M059J (cell line): ENCODE data around the gene AKR1C8. TPM values are rescaled to one million over a fixed set of nuclear protein-coding genes. Genes with fewer than 3 reads are reported as not detected.
"Not testable (repeated sequence)": the region's sequence is repeated elsewhere in the genome, so short reads cannot be mapped to it uniquely, and the experiment has no call there.

Experiments
- DNase-seq: peaks from one replicate; pipeline ENCODE4 v3.0.0-alpha.2; 2012; ENCODE audit warnings: low read depth
- total RNA-seq: library from RNA; depleted of rRNA; stranded (reverse); fragments of >200 nt; shearing (Covaris generic); gene quantifications from 2 replicates; pipeline ENCODE4 v1.2.3, GENCODE V29; 2014

AKR1C8 gene
- total RNA-seq, 1 experiment from 2014 or later = not detected

DNA sequence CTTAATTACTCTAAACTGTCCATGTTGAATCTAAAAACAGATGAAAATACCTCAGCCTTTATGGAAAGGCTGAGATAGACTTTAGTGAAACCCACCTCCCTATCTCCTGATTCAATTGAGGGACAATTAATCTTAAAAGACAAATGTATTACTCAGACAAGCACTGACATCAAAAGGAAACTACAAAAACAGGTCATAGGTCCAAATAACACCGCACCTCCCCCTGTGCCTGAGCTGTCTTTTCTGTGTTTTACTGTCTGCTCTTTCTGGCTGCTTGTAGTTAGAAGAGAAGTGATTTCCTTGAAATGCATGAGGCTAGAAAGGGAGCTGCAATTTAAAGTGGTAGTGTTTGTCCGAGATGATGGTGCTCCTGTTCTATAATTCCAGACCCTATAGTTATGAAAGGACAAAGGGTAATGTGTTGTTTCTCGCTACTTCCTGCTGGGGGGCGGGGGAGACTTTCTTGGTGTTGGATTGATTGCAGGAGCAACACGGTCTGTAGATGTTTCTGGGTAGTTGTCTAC, 16.0 kb downstream of the AKR1C8 start:
- DNase-seq = no peak

DNA sequence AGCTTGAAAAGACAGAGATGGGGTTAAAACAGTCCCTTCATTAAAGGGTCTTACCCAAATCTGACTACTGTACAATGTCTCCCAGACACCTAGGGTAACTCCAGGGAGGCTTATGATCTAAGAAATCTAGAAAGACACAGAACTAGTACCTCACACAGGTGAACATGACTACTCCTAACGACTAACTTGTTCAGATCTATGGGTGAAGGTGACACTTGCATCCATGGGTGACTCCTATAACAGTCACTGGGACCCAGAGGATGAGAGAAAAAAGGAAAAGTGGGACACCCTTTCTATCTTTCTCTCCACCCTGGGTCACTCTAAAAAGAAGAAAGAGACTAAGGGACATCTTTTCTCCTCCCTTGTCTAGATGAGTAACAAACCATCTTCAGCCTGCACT, 19.2 kb downstream of the AKR1C8 start:
- peak; percentile 1 for DNase-seq

DNA sequence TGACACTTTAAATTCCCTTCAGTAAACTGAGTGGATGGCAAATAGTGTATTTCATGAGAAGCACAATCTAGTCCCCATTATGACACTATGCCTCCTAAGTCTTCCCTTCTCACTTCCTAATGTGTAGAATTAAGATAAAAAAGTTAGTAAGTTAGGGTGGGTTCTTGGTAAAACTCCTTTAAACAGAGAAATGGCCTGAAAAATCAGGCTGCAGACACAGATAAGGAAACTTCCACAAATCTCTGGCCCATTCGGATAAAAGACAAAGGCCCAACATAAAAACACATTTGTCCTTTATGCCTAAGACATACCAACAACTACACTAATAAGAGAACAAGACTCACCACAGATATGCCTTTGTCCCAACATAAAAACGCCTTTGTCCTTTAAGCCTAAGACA, 21.5 kb downstream of the AKR1C8 start:
- DNase-seq = no peak

DNA sequence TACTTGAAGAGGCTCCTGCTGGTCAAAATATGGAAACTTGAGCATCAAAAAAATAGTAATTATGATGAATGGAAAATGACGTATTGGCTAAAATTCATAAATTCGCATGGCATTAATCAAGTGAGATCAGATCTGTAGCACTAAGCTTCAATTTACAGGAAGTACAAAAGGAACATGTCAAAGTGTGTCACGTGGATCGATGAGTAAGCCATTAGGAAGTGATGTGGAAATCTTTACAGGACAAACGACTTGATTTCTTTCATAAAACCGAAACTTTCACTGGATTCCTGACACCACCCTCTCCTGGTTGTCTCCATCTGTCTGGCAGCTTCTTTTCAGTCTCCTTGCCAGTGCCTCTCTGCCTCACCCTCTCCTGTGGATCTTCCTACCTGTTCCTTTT, 25.8 kb downstream of the AKR1C8 start:
- peak; percentile 25 for DNase-seq

DNA sequence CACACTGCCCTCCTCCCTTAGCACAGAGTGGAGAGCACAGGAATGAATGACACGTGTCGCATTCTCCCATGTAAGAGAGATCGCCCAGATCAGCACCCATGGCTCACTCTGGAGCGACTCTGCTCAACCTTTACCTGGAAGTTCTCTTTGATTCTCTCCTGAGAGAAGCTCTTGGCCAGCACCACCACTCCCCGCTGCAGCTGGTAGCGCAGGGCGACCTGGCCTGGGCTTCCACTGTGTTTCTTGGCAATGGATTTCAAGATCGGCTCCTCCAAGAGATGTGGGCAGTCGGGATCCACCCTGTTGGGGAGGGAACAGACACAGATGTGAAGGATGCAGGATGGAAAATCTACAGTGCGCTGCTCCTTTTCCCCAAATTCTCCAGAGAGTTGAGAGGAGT, 27.4 kb downstream of the AKR1C8 start:
- no peak for DNase-seq

DNA sequence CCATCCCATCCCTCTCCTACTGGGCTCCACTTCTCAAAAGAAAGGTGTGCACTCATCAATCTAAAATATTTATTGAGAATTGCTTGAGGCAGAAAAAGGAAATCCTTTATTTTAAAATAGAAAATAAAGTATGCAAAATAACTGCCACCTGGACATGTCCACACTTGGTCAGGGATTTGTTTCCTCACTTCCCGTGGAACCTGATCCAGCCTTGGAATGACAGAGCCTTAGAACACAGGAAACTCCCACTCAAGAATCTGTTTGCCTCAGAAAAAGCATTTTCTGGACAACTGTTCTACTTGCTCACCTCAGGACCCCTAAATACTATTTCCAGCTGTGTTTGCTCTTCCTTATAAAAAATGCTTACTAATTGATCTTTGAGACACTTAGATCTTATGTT, 29.0 kb downstream of the AKR1C8 start:
- no peak for DNase-seq

DNA sequence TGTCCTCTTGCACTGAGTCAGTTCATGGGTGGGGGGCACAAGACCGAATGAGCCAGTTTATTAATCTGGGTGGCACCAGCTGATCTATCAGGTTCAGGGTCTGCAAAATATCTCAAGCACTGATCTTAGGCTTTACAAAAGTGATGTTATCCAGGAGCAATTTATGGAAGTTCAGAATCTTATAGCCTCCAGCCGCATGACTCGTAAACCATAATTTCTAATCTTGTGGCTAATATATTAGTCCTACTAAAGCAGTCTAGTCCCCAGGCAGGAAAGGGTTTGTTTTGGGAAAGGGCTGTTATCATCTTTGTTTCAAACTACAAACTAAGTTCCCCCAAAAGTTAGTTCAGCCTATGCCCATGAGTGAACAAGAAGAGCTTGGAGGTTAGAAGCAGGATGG, 33.9 kb downstream of the AKR1C8 start:
- peak; percentile 23 for DNase-seq

DNA sequence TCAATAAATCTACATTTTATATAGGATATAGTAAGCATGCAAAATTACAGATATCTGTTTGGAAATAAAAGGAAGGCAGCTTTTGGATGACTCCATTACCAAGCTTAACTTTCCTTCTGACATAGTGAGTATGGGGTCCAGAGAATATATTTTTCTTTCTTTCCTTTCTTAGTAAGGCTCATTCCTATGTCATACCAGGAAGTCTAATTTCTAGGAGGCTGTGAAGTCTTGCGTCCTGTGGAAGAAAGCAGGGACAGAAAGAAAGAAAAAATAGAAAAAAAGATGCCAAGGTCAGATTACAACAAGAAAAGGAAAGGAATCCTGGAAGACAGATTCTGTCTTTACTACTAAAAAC, 36.3 kb downstream of the AKR1C8 start:
- DNase-seq = no peak

DNA sequence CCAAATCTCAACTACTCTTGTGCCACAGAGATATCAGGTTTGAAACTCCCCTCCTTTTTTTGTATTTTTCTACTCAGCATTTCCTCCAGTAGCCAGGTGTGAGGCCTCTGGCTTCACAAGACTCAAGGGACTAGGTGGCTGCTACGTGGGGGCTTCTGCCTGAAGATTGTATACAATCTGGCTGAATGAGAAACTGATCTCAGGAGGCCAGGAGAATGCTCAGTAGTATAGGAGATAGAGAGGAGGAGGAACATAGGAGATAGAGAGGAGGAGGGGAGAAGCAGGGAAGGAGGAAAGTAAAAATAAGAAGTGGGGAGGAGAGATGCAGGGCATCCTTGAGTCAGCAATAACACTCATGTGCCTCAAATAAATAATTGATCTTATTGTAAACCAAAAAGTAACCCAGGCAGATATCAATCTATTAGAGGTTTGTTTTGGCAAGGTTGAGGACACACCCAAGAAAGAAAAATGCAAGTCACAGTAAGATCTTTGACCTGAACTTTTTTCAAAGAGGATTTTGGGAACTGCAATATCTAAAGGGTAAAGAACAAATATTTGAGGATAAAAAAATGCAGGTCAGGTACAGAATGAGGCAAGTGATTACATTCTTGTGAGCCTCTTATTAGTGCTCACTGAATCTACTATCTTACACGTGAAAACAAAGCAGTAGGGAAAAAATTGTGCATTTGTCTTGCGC, 36.8 kb downstream of the AKR1C8 start:
- DNase-seq = no peak

DNA sequence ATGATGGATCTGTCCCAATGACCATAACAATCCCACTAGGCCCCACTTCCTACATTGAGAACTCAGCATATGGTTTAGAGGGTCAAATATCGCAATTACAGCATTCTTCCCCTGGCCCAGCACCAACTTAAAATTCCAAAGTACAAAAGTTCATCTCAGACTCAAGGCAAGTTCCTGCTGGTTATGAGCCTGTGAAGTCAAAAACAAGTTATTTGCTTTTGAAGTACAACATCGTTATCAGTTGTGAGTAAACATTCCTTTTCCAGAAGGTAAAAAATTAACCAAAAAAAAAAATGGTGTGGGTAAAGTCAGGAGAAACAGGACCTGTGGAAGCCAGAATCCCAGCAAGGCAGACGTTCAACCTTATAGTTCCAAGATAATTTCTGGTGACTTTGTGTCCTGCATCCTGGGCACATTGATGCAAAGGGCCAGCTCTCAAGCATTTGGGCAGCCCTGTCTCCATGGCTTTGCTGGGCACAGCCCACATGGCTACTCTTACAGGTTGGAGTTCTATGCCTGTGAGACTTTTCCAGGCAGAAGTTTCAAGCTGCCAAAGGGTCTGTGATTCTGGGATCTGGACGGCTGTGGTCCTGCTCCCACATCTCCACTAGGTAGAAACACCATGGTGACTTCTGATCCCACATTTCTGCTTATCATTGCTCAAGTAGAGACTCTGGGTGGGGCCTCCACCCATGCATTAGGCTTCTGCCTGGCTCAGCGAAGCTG, 37.5 kb downstream of the AKR1C8 start:
- no peak for DNase-seq

DNA sequence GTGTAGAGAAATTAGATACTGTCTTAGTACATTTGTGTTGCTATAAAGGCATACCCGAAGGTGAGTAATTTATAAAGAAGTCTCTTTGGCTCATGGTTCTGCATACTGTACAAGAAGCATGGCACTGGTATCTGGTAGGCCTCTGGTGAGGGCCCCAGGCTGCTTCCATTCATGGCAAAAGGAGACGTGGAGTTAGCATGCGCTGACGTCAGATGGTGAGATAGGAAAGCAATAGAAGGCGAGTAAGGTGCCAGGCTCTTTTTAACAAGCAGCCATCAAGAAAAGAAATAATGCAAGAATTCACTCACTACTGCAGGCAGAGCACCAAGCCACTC, 38.1 kb downstream of the AKR1C8 start:
- no peak for DNase-seq

DNA sequence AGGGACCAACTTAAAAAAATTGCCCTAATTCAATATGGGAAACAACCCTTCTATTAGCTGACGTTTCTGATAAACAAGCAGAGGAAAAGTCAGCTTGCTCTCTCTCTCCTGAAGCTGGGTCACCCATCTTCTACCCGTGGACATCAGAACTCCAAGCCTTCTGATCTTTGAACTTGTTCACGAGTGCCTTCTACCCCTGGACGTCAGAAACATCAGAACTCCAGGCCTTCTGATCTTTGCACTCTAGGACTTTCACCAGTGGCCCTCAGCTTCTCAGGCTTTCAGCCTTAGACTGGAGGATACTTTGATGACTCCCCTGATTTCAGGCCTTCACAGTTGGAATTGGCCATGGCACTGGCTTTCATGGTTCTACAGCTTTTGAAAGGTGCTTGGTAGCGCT, 41.8 kb downstream of the AKR1C8 start:
- DNase-seq = no peak

DNA sequence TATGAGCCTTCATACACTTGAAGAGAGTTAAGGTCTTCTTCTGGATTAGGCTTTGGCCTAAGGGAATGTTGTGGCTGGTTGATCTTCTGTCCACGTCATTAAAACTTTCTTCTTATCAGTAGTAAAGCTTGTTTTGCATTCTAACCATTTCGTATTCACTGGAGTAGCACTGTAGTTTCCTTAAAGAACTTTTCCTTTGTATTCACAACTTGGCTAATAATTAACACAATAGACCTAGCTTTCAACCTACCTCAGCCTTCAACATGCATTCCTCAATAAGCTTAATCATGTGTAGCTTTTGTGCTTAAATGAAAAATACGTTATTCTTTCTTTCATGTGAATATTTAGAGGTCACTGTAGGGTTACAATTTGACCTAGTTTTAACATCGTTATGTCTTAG, 42.8 kb downstream of the AKR1C8 start:
- DNase-seq = no peak

DNA sequence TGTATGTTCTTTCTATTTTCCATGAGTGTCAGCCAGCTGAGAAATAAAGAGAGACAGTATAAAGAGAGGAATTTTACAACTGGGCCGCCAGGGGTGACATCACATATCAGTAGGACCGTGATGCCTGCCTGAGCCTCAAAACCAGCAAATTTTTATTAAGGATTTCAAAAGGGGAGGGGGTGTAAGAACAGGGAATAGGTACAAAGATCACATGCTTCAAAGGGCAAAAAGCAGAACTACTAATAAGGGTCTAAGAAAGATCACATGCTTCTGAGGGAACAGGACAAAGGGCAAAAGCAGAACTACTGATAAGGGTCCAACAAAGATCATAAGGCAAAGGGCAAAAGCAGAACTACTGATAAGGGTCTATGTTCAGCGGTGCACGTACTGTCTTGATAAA, 47.3 kb downstream of the AKR1C8 start:
- DNase-seq = not testable (repeated sequence)

DNA sequence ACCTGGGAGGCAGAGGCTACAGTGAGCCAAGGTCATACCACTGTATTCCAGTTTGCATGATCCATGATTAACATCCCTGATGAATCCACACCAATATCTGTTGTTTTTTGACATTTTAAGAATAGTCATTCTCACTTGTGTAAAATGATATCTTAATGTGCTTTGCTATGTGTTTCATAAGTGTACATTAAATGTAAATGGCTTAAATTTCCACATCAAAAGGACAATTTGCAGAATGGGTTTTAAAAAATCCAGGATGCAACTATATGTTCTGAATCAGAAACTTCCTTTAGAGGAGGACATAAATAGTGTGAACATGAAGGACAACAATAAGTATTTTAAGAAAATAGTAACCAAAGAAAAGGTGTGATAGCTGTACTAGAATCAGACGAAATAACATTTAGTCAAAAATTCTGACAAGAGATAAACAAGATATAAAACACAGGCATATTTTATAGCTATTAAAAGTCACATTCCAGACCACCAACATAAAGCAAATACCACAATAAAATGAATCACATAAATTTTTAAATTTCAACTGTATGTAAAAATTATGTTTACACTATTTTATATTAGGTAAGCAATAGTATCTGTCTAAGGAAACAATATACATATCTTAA, 48.4 kb downstream of the AKR1C8 start:
- DNase-seq = no peak

DNA sequence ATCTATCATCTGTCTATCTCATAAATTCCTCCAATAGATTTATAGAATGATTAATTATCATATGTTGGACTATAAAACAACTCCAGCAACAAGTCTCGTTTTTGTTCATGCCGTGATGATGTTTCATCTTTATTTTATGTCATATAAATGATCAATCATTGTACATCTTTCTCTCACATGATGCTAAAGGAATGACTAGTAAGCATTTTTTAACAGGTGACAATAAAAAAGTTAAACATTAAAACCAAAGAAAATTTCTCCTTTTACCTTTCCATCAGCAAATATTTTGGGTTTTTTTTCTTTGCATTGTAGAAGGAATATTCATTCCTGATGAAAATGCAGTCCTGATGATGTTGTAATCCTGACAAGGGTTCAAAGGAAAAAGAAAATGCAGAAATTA, 49.4 kb downstream of the AKR1C8 start:
- no peak for DNase-seq

DNA sequence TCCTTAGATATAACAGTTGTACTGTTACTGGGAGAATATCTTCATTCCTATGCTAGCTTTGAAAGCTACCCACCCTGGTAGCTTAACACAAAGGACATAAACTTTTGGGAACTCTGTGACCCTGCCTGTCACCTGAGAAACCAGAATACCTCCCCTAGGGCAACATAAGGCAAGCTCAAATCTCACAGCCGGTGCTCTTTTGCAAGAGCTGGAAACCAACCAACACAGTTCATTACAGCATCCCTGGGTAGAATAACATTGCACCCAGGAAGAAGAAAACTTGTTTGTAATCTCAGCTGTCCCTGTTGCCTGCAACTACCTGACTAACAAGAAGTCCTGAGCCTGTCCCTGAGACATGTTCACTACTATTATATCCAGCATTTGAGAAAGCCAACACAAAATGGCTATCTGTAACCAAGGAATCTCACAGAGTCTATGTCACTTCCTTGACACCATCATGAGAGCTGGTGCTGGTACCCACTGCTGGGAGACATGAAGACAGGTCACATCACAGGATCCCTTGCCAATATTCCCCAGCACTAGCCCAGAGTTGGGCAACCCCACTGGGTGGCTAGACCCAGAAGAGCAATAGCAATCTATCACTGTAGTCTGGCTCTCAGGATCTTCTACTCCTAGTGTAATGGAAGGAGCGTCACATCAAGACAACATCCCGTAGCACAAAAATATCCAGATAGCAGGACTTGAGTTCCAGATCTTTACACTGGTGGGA, 59.5 kb downstream of the AKR1C8 start:
- DNase-seq = no peak

DNA sequence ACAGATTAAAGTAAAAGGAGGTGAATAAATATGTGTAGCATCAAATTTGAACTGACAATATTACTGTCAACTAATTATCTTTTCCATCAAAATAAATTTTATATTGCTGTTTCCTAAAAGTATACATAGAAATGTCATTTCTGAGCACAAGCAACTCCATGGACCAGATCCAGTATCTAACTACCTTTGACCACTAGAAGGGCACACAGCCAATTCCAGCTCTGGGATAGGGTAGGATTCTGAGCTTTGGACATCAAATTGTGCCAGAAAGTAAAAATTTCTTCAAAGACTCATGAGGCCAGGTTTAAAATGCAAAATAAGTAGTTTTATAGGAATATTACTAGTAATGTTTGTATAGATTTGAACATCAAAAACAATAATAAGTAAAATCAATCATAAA, 61.1 kb downstream of the AKR1C8 start:
- DNase-seq = no peak

DNA sequence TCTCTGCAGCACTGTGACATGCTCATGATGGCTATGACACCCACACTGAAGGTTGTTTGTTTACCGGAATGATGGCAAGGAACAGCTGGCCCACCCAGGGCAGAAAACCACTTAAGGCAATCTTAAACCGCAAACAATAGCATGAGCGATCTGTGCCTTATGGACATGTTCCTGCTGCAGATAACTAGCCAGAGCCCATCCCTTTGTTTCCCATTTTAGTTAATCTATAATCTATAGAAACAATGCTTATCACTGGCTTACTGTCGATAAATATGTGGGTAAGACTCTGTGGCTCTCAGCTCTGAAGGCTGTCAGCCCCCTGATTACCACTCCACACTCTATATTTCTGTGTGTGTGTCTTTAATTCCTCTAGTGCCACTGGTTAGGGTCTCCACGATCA, 65.0 kb downstream of the AKR1C8 start:
- not testable (repeated sequence) for DNase-seq

DNA sequence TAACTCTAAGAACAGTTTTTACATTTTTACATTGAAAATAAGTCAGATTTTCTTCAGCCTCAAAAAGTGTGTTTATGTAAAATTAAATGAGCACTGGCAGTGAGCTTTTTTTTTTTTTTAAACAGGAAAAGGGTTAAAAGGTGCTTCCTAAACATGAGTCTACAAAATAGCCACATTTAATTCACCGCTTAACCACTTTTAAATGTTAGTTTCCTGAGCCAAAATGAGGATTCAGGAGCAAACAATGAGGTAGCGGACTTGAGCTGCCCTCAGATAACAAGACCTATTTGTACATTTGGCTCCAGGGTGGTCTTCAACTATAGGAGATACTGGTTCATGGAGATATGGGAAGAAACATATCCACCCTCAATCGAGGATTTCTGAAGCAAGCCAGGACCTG, 67.9 kb downstream of the AKR1C8 start:
- DNase-seq = no peak

DNA sequence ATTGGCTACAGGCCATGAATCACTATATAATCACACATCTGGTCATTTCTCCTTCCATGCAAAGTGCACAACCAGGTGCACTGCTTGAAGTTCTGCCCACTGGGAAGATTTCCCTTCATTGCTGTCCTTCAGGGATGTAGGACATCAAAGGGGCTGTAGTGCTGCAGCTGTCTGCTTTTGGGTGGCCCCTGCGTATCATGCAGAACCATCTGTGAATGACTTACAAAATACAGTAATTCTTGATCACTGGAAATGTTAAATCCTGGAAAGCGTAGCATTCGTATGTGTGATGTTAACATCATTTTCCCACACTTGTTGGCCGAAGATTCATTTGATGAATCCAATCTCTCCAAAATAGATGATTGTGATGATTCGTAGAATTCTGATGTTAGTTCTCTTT, 68.3 kb downstream of the AKR1C8 start:
- no peak for DNase-seq

DNA sequence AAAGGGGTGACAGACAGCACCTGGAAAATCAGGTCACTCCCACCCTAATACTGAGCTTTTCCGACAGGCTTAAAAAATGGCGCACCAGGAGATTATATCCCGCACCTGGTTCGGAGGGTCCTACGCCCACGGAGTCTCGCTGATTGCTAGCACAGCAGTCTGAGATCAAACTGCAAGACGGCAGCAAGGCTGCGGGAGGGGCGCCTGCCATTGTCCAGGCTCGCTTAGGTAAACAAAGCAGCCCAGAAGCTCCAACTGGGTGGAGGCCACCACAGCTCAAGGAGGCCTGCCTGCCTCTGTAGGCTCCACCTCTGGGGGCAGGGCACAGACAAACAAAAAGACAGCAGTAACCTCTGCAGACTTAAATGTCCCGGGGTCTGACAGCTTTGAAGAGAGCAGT, 75.1 kb downstream of the AKR1C8 start:
- not testable (repeated sequence) for DNase-seq
